ENCODE data around the gene GLIS1.
"Not testable (repeated sequence)": the region's sequence is repeated elsewhere in the genome, so short reads cannot be mapped to it uniquely, and the experiment has no call there.

The GLIS1 gene

GRCh38 chr1:53555620-53556326, 183.2 kb downstream of the GLIS1 start:
- DNase-seq = not testable (repeated sequence)

- no peak for DNase-seq
Measured at GRCh38 chr1:53554592-53555305, 184.2 kb downstream of the GLIS1 start.

- no peak for DNase-seq
Measured at GRCh38 chr1:53553734-53554509, 185.0 kb downstream of the GLIS1 start.

- no peak for DNase-seq
Measured at GRCh38 chr1:53552981-53553733, 185.8 kb downstream of the GLIS1 start.

- DNase-seq = peak; percentile 18
Measured at GRCh38 chr1:53552146-53552861, 186.7 kb downstream of the GLIS1 start.

GRCh38 chr1:53551428-53551995, 187.5 kb downstream of the GLIS1 start:
- no peak for DNase-seq

- no peak for DNase-seq
Measured at GRCh38 chr1:53550201-53550741, 188.7 kb downstream of the GLIS1 start.

GRCh38 chr1:53549781-53550180, 189.2 kb downstream of the GLIS1 start:
- DNase-seq = no peak

GRCh38 chr1:53549287-53549686, 189.7 kb downstream of the GLIS1 start:
- no peak for DNase-seq

- no peak for DNase-seq
Measured at GRCh38 chr1:53548031-53548491, 190.9 kb downstream of the GLIS1 start.

- DNase-seq = no peak
Measured at GRCh38 chr1:53547231-53547790, 191.7 kb downstream of the GLIS1 start.

GRCh38 chr1:53546409-53547155, 192.4 kb downstream of the GLIS1 start:
- DNase-seq = no peak

GRCh38 chr1:53545663-53546408, 193.1 kb downstream of the GLIS1 start:
- DNase-seq = no peak

- no peak for DNase-seq
Measured at GRCh38 chr1:53544728-53545515, 194.0 kb downstream of the GLIS1 start.

GRCh38 chr1:53543778-53544695, 194.9 kb downstream of the GLIS1 start:
- no peak for DNase-seq

- DNase-seq = no peak
Measured at GRCh38 chr1:53543130-53543777, 195.7 kb downstream of the GLIS1 start.

GRCh38 chr1:53542551-53542950, 196.4 kb downstream of the GLIS1 start:
- DNase-seq = no peak
